Measurements from ENCODE around the gene RBMY1D. TPM values are rescaled to one million over a fixed set of nuclear protein-coding genes. Genes with fewer than 3 reads are reported as not detected.
"Not testable (repeated sequence)": the region's sequence is repeated elsewhere in the genome, so short reads cannot be mapped to it uniquely, and the experiment has no call there.

The RBMY1D gene
- total RNA-seq, result not detected in 2 replicates

DNA sequence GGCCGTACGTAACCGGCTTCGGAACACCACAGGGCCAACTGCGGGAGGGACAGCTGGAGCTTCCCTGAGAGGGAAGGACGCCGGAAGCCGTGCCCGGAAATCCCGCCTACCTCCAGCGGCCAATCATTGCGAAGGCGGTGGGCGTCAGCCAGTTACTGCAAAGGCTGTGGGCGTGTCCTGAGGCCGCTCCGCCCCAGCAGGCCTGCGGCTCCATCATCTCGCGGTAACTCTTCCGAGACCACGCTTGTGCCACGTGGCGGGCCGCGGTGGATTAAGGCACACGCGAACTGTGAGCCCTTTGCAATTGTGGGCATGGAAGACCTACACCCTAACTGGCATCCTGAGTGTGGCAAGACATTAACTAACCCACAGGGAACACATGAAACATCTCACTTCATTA, at the start of gene RBMY1D:
RBMY1D (minus strand) TSS at position 101 of the 400 bp plus-strand sequence. CDS start 2,013 bp downstream, outside the sequence.
- intact Hi-C loops (cut with micrococcal nuclease), result not testable (repeated sequence)

DNA sequence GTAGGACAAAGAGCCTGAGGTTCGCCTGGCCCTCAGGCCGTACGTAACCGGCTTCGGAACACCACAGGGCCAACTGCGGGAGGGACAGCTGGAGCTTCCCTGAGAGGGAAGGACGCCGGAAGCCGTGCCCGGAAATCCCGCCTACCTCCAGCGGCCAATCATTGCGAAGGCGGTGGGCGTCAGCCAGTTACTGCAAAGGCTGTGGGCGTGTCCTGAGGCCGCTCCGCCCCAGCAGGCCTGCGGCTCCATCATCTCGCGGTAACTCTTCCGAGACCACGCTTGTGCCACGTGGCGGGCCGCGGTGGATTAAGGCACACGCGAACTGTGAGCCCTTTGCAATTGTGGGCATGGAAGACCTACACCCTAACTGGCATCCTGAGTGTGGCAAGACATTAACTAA, 23.6 kb upstream of the RBMY1D start, which contains the start of gene RBMY1E:
RBMY1E (minus strand) TSS at position 101 of the 400 bp plus-strand sequence. CDS start 1,978 bp downstream, outside the sequence.
- intact Hi-C loops (cut with micrococcal nuclease), result not testable (repeated sequence)

DNA sequence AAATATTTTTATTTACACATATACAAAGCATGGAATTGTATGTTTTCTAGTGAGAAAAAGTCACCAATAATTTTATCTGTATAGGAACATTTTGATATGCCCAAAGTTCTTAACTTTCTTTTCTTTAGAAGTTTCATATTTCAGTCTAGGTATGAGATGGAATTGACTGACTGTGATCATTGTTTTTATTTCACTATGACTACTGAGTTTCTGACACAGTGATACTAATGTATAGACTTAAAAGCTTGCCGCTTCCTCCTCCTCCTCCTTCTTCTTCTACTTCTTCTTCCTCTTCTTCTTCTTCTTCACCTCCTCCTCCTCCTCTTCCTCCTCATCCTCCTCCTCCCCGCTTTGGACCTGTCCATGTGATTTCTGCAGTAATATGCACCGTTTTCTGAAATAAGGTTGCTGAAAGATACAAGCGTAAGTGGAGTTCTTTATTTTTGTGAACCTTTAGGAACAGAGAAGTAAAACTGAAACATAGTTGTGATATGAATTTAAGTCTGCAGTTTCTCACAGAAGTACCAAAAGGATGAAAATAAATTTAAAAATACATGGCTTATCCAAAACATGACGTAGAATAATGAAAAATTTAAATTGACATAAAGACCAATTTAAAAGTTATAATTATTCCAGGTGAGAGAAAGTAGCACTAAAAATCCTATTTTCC, 24.8 kb downstream of the RBMY1D start:
- intact Hi-C loops (cut with micrococcal nuclease), result not testable (repeated sequence)

DNA sequence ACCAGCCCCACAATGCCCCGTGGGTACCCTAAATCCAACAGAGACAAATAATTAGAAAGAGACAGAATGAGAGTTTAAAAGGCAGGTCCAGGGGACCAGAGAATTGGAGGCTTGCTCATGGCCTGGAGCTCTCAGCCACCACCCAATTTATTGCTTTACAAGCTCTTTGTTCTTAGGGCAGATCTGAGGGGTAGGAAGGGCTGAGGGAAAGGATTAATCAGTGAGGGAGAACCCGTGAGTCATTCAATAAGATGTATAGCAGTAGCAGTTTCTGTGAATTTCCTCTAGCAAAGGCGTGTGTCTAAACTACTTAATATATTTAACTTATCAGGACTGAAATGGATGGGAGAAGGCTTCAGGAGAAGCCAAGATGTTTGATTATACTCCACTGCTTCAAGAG, 48.8 kb downstream of the RBMY1D start:
- intact Hi-C loops (cut with micrococcal nuclease), result no loop called here

DNA sequence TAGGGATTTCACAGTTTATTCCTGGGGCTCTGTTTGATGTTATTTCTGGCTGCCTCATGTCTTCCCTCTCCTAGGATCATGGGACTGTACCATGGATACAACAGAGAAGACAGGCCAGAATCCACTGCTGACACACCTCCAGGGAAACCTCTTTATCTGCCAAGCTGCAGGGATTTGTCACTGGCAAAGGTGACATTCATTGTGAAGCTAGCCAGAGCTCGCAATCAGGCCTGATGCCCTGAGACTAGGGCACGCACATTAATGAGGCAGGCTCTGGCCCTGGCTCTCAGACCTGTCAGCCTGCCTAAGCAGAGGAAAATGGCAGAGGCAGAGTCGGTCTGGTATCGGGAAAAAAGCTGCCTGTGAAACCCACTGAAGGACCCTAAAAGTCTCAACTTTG, 52.2 kb downstream of the RBMY1D start:
- intact Hi-C loops (cut with micrococcal nuclease), result no loop called here

DNA sequence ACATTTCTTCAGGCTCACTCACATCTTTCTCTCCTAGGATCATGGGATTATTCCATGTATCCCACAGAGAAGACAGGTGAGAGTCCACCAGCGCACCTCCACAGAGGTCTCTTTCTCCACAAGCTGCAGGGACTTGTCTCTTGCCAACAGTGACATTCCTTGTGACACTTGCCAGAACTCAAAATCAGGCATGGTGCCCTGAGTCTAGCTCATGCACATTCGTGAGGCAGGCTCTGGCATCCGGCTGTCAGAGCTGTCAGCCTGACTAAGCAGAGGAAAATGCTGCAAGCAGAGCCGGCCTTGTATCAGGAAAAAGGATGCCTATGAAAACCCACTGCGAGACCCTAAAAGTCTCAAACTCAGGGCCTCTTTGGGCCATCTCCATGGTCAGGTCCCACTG, 54.8 kb downstream of the RBMY1D start:
- intact Hi-C loops (cut with micrococcal nuclease), result no loop called here

DNA sequence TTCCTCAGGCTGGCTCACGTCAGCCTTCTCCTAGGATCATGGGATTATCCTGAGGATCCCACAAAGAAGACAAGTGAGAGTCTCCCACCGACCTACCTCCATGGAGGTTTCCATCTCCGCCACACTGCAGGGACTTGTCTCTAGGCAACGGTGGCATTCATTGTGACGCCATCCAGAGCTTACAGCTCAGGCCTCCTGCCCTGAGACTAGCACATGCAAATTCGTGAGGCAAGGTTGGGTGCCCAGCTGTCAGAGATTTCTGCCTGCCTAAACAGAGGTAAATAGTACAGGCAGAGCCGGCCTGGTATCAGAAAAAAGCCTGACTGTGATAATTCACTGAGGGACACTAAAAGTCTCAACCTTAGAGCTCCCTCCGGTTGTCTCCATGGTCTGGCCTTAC, 58.0 kb downstream of the RBMY1D start:
- intact Hi-C loops (cut with micrococcal nuclease), result no loop called here

DNA sequence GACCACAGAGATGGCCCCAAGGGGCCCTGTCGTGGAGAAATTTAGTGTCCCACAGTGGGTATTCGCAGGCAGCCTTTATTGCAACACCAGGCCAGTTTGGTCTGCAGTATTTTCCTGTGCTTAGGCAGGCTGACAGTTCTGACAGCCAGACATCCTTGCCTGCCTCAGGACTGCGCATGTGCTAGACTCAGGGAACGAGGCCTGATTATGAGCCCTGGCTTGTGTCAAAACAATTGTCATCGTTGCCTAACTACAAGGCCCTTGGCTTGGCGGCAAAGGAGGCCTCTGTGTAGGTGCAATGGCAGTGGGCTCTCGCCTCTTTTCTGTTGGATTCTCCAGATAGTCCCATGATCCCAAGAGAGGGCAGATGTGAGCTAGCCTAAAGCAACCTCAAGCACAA, 59.3 kb downstream of the RBMY1D start:
- intact Hi-C loops (cut with micrococcal nuclease), result no loop called here

Other genes starting within 250 kb of the RBMY1D start
- gene RBMY1E, start 23.5 kb upstream of the RBMY1D start, total RNA-seq, result not detected in 2 replicates

All from T-helper 2 cell treated with Interferon-gamma antibody and Interleukin-4, amounts not matched to agents 100 ng/mL and 5 ng/mL, for 36 hours (primary cell).